HG03159 (cell line): ENCODE measurements around the gene HIKESHI.
"Not testable (repeated sequence)": the region's sequence is repeated elsewhere in the genome, so short reads cannot be mapped to it uniquely, and the experiment has no call there.

ENCODE experiments used
- ATAC-seq: cut with Tn5 transposase; IDR thresholded peaks from one replicate; pipeline ENCODE4 v1.9.1; 2021; ENCODE audit warnings: mild to moderate bottlenecking, moderate library complexity; ENCODE audit not compliant: unreplicated experiment

Gene HIKESHI

GRCh38 chr11:86292912-86293616 lies 9.0 kb upstream of the HIKESHI start:
- peak; percentile 65 for ATAC-seq

GRCh38 chr11:86294026-86294425 lies 8.0 kb upstream of the HIKESHI start:
- ATAC-seq, result no peak

GRCh38 chr11:86301742-86302091 lies 323 bp upstream of the HIKESHI start:
- ATAC-seq, result no peak

GRCh38 chr11:86303257-86303656 lies 1.2 kb downstream of the HIKESHI start:
- no peak for ATAC-seq

- ATAC-seq, result not testable (repeated sequence)
Observed at GRCh38 chr11:86308710-86309109, 6.7 kb downstream of the HIKESHI start.

- no peak for ATAC-seq
Observed at GRCh38 chr11:86313793-86314192, 11.8 kb downstream of the HIKESHI start.

- no peak for ATAC-seq
Observed at GRCh38 chr11:86314636-86315035, 12.6 kb downstream of the HIKESHI start.

GRCh38 chr11:86335131-86335767 lies 33.2 kb downstream of the HIKESHI start:
- no peak for ATAC-seq

- no peak for ATAC-seq
Observed at GRCh38 chr11:86337227-86337626, 35.2 kb downstream of the HIKESHI start.

GRCh38 chr11:86341382-86341781 lies 39.3 kb downstream of the HIKESHI start:
- ATAC-seq, result no peak

- no peak for ATAC-seq
Observed at GRCh38 chr11:86346513-86346912, 44.5 kb downstream of the HIKESHI start.

GRCh38 chr11:86355256-86355655 lies 53.2 kb downstream of the HIKESHI start:
- ATAC-seq, result no peak

- ATAC-seq, result not testable (repeated sequence)
Observed at GRCh38 chr11:86357412-86357811, 55.4 kb downstream of the HIKESHI start.

GRCh38 chr11:86358720-86359119 lies 56.7 kb downstream of the HIKESHI start:
- ATAC-seq, result no peak

GRCh38 chr11:86360775-86361395 lies 58.8 kb downstream of the HIKESHI start:
- ATAC-seq, result no peak

GRCh38 chr11:86363424-86363823 lies 61.4 kb downstream of the HIKESHI start:
- ATAC-seq, result no peak

- no peak for ATAC-seq
Observed at GRCh38 chr11:86365546-86365945, 63.5 kb downstream of the HIKESHI start.

GRCh38 chr11:86369668-86370067 lies 67.6 kb downstream of the HIKESHI start:
- ATAC-seq, result no peak

- ATAC-seq, result no peak
Observed at GRCh38 chr11:86370171-86370570, 68.1 kb downstream of the HIKESHI start.

- no peak for ATAC-seq
Observed at GRCh38 chr11:86370922-86371594, 69.0 kb downstream of the HIKESHI start.

- no peak for ATAC-seq
Observed at GRCh38 chr11:86372041-86372440, 70.0 kb downstream of the HIKESHI start.

GRCh38 chr11:86372586-86372985 lies 70.5 kb downstream of the HIKESHI start:
- ATAC-seq, result no peak
